ENCODE measurements around the gene CALHM6.

Gene CALHM6

GRCh38 chr6:116465246-116465645 is 4.1 kb downstream of the CALHM6 start:
- Histone ChIP-seq H3K4me1 (ENCODE audit: control insufficient read depth, insufficient read depth, low read length) (no peaks in the 10 kb centered on the region), H3K4me3 (ENCODE audit: low read length) (no peak overlapping the region), H3K27ac (ENCODE audit: low read depth, low read length) (no peak overlapping the region), H3K27me3 (ENCODE audit: control insufficient read depth, insufficient read depth, low read length) (no peaks in the 10 kb centered on the region), H3K36me3 (ENCODE audit: control insufficient read depth, insufficient read depth, low read length) (no peaks in the 10 kb centered on the region), H3K9ac (ENCODE audit: low read length) (no peak overlapping the region)

- Histone ChIP-seq H3K27me3 (ENCODE audit: control insufficient read depth, insufficient read depth, low read length) (no peaks in the 10 kb centered on the region), H3K36me3 (ENCODE audit: control insufficient read depth, insufficient read depth, low read length) (no peaks in the 10 kb centered on the region), H3K4me3 (ENCODE audit: low read length) (no peak overlapping the region), H3K27ac (ENCODE audit: low read depth, low read length) (no peak overlapping the region), H3K9ac (ENCODE audit: low read length) (no peak overlapping the region), H3K4me1 (ENCODE audit: control insufficient read depth, insufficient read depth, low read length) (no peaks in the 10 kb centered on the region)
Observed at GRCh38 chr6:116467096-116467495, 5.9 kb downstream of the CALHM6 start.

GRCh38 chr6:116467514-116467913 is 6.3 kb downstream of the CALHM6 start:
- no peak overlapping the region for H3K27ac ChIP-seq (ENCODE audit: low read depth, low read length)
- H3K9ac ChIP-seq (ENCODE audit: low read length) = no peak overlapping the region
- H3K4me1 ChIP-seq (ENCODE audit: control insufficient read depth, insufficient read depth, low read length) = no peaks in the 10 kb centered on the region
- H3K4me3 ChIP-seq (ENCODE audit: low read length) = no peak overlapping the region
- H3K36me3 ChIP-seq (ENCODE audit: control insufficient read depth, insufficient read depth, low read length) = no peaks in the 10 kb centered on the region
- no peaks in the 10 kb centered on the region for H3K27me3 ChIP-seq (ENCODE audit: control insufficient read depth, insufficient read depth, low read length)

GRCh38 chr6:116468293-116468692 is 7.1 kb downstream of the CALHM6 start:
- no peak overlapping the region for H3K9ac ChIP-seq (ENCODE audit: low read length)
- no peaks in the 10 kb centered on the region for H3K27me3 ChIP-seq (ENCODE audit: control insufficient read depth, insufficient read depth, low read length)
- no peaks in the 10 kb centered on the region for H3K4me1 ChIP-seq (ENCODE audit: control insufficient read depth, insufficient read depth, low read length)
- H3K36me3 ChIP-seq (ENCODE audit: control insufficient read depth, insufficient read depth, low read length) = no peaks in the 10 kb centered on the region
- H3K27ac ChIP-seq (ENCODE audit: low read depth, low read length) = no peak overlapping the region
- no peak overlapping the region for H3K4me3 ChIP-seq (ENCODE audit: low read length)

DNA sequence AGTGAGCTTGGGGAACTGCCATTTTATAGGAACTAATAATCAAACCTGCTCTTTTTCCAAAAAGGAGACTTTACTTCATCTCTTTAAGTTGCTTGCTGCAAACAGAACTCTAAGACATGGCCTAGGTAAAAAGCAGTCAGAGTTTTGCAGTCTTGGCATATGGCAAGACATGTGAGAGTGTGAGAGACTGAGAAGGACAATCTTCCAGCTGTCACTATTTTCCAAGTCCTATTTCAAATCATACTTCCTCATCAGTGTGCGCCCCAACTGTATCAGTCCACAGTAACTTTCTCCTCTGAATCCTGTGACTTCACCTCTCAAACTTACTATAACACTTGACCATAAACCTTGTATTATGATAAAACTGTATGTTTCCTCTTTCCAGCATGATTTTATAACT is 10.4 kb downstream of the CALHM6 start:
- Histone ChIP-seq H3K9ac (ENCODE audit: low read length) (no peak overlapping the region), H3K4me1 (ENCODE audit: control insufficient read depth, insufficient read depth, low read length) (no peaks in the 10 kb centered on the region), H3K27me3 (ENCODE audit: control insufficient read depth, insufficient read depth, low read length) (no peaks in the 10 kb centered on the region)

DNA sequence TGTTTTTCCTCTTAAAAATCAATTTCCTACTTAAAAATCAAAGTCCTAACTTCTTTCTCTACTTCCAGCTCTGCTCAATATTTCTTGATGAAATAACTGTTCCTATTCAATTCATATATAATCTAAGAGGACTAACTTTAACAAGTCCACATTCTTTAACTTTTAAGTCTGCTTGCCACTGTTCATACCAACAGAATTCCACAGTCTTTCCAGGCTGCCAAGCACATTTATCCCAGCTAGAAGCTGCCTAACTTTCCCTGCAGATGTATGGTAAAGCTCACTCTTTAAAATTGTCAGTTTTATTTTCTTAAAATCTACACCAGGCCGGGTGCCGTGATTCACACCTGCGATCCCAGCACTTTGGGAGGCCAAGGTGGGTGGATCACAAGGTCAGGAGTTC is 11.5 kb downstream of the CALHM6 start:
- Histone ChIP-seq H3K4me1 (ENCODE audit: control insufficient read depth, insufficient read depth, low read length) (no peaks in the 10 kb centered on the region), H3K4me3 (ENCODE audit: low read length) (no peak overlapping the region), H3K36me3 (ENCODE audit: control insufficient read depth, insufficient read depth, low read length) (no peaks in the 10 kb centered on the region), H3K27me3 (ENCODE audit: control insufficient read depth, insufficient read depth, low read length) (no peaks in the 10 kb centered on the region), H3K9ac (ENCODE audit: low read length) (no peak overlapping the region), H3K27ac (ENCODE audit: low read depth, low read length) (no peak overlapping the region)

More for the DNA sequence above, 10.4 kb downstream of the CALHM6 start:
- no peak overlapping the region for H3K27ac ChIP-seq (ENCODE audit: low read depth, low read length)
- no peaks in the 10 kb centered on the region for H3K36me3 ChIP-seq (ENCODE audit: control insufficient read depth, insufficient read depth, low read length)
- H3K4me3 ChIP-seq (ENCODE audit: low read length) = no peak overlapping the region

DNA sequence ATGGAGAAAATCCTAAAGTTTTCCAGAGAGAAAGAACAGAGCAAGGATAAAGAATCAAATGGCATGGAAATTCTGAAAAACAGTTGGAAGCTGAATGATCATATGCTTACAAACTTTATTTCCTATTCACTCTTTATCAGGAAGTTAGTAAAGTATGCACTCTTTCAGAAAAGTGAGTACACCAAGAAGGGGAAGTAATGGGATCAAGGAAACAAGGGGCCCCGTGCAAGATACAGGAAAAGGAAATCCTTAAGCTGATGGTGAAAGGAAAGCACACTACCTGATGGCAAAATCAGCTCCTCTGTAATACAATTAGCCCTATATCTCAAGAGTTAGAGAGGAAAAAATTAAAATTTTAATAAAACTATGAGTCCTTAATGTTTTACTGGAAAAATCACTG is 14.0 kb downstream of the CALHM6 start:
- no peak overlapping the region for H3K9ac ChIP-seq (ENCODE audit: low read length)
- no peaks in the 10 kb centered on the region for H3K36me3 ChIP-seq (ENCODE audit: control insufficient read depth, insufficient read depth, low read length)
- no peaks in the 10 kb centered on the region for H3K27me3 ChIP-seq (ENCODE audit: control insufficient read depth, insufficient read depth, low read length)
- no peak overlapping the region for H3K27ac ChIP-seq (ENCODE audit: low read depth, low read length)
- H3K4me1 ChIP-seq (ENCODE audit: control insufficient read depth, insufficient read depth, low read length) = no peaks in the 10 kb centered on the region
- H3K4me3 ChIP-seq (ENCODE audit: low read length) = no peak overlapping the region

DNA sequence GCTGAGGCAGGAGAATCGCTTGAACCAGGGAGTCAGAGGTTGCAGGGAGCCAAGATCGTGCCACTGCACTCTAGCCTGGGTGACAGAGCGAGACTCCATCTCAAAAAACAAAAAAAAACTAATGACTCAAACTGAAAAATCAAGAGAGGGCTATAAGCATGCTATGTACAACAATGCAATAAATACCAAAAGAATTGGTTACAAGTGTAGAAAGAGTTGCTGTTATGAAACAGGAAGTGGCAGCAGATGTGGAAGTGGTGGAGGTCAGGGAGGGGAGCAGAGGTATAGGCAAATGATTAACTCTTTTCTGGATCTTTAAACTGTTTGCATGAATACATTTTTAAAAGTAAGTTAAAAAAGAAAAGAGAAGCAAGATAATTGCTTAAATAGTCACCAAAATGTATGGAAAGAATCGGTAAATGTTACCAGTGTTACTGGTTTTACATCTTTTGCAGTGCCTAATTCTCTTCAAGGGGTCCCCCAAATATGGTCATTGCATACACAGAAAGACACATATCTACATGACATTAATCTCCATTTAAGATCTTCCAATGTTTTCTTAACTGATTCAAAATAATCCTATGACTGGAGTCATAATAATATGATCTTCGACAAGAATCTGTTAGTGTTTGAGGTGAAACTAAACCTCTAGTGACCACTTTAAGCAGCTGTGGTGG is 15.0 kb downstream of the CALHM6 start:
- Histone ChIP-seq H3K9ac (ENCODE audit: low read length) (no peak overlapping the region), H3K27ac (ENCODE audit: low read depth, low read length) (no peak overlapping the region), H3K4me1 (ENCODE audit: control insufficient read depth, insufficient read depth, low read length) (no peaks in the 10 kb centered on the region), H3K4me3 (ENCODE audit: low read length) (no peak overlapping the region), H3K36me3 (ENCODE audit: control insufficient read depth, insufficient read depth, low read length) (no peaks in the 10 kb centered on the region), H3K27me3 (ENCODE audit: control insufficient read depth, insufficient read depth, low read length) (no peaks in the 10 kb centered on the region)

DNA sequence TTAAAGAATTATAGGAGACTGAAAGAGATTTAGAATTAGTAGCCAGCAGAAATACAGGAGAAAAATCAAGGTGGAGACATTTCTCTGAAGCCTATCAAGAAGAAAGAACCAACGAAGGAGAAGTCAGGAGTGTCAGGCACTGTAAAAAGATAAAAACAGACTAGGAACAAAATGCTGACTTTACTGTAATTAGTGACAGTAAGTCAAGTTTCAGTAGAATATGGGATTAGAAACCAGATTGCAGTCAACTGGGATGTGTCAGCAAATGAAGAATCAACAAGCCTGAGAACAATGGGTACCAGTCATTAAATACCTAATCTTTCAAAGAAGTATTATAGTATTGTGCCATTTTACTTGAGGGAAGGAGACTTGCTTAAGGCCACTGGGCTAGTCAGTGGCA is 21.6 kb downstream of the CALHM6 start:
- H3K4me3 ChIP-seq (ENCODE audit: low read length) = no peak overlapping the region
- no peak overlapping the region for H3K27ac ChIP-seq (ENCODE audit: low read depth, low read length)
- no peaks in the 10 kb centered on the region for H3K4me1 ChIP-seq (ENCODE audit: control insufficient read depth, insufficient read depth, low read length)
- no peaks in the 10 kb centered on the region for H3K36me3 ChIP-seq (ENCODE audit: control insufficient read depth, insufficient read depth, low read length)
- H3K27me3 ChIP-seq (ENCODE audit: control insufficient read depth, insufficient read depth, low read length) = no peaks in the 10 kb centered on the region
- H3K9ac ChIP-seq (ENCODE audit: low read length) = no peak overlapping the region

- Histone ChIP-seq H3K36me3 (ENCODE audit: control insufficient read depth, insufficient read depth, low read length) (no peaks in the 10 kb centered on the region), H3K27ac (ENCODE audit: low read depth, low read length) (no peak overlapping the region), H3K4me3 (ENCODE audit: low read length) (no peak overlapping the region), H3K27me3 (ENCODE audit: control insufficient read depth, insufficient read depth, low read length) (no peaks in the 10 kb centered on the region), H3K9ac (ENCODE audit: low read length) (no peak overlapping the region), H3K4me1 (ENCODE audit: control insufficient read depth, insufficient read depth, low read length) (no peaks in the 10 kb centered on the region)
Observed at GRCh38 chr6:116483616-116484015, 22.4 kb downstream of the CALHM6 start.

DNA sequence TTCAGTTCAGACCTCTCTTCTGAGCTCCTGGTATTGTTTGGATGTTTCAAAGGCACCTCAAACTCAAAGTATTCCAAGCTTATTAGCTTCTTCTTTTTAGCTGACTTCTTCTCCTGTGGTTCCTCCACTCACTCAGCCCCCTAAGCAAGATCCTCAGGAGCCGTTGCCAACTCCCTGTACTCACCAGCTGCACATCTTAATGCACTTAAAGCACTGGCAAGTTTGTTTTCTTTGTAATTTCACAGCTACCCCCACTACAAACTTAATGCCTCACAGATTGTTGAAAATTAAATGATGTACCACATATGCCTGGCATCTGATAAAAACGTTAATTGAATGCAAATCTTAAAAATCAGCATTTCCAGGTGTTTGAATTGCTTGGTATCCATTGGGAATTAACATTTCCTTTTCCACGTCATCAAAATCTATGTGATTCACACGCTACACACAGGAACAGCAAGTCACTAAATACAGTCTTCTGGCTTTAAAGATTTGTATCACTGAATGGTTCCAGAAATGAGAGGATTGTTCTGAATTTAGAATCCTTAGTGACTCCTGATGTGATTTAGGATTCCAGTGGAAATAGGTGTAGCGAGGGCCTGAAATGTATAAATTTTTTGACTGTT is 24.5 kb downstream of the CALHM6 start:
- Histone ChIP-seq H3K36me3 (ENCODE audit: control insufficient read depth, insufficient read depth, low read length) (no peaks in the 10 kb centered on the region), H3K27me3 (ENCODE audit: control insufficient read depth, insufficient read depth, low read length) (no peaks in the 10 kb centered on the region), H3K4me1 (ENCODE audit: control insufficient read depth, insufficient read depth, low read length) (no peaks in the 10 kb centered on the region), H3K27ac (ENCODE audit: low read depth, low read length) (no peak overlapping the region), H3K9ac (ENCODE audit: low read length) (no peak overlapping the region), H3K4me3 (ENCODE audit: low read length) (no peak overlapping the region)

DNA sequence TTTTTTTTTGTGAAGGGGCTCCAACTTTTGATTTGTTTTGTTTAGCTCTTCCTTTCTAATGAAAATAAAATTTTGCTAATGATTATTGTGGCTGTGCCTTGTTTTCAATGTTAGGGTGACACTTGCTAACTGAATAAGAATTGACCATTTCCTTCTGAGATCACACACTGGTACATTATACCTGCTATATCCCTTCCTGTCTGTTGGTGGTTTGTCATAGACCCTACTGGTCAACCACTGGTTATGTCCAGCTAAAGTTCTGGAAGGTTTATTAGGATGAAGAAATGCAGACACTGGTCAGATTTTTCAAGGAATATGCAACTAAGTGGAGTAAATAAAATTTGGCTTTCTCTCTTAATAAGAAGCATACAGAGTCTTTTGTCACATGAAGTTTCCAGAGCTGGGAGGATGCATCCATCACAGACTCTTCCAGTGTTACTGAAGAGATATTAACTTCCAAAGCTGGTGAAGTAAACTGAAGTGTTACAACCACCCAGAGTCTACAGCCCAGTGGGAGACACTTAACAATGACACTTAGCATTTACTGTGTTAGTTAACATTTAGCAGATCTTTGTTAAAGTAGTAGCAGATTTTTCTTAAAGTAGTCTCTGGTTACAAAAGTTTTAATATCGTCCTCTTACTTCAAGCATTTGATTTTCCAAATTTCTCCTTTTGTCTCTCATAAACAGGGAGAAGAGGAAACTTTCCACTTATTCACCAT is 30.6 kb downstream of the CALHM6 start:
- no peak overlapping the region for H3K27ac ChIP-seq (ENCODE audit: low read depth, low read length)

More for the DNA sequence above, 30.6 kb downstream of the CALHM6 start:
- Histone ChIP-seq H3K4me1 (ENCODE audit: control insufficient read depth, insufficient read depth, low read length) (no peaks in the 10 kb centered on the region), H3K9ac (ENCODE audit: low read length) (no peak overlapping the region), H3K27me3 (ENCODE audit: control insufficient read depth, insufficient read depth, low read length) (no peaks in the 10 kb centered on the region), H3K36me3 (ENCODE audit: control insufficient read depth, insufficient read depth, low read length) (no peaks in the 10 kb centered on the region), H3K4me3 (ENCODE audit: low read length) (no peak overlapping the region)
